Smooth muscle cell of bladder (primary cell): ENCODE results near the gene ZFP92. TPM values are rescaled to one million over a fixed set of nuclear protein-coding genes. Genes with fewer than 3 reads are reported as not detected.

Experiments used
- total RNA-seq: library from RNA; depleted of rRNA; stranded (reverse); fragments of >200 nt; gene quantifications from 2 replicates; pipeline ENCODE4 v1.2.3, GENCODE V29; 2014

Gene ZFP92
- 0.14 and 0.28 TPM in 2 replicates for total RNA-seq

GRCh38 chrX:153411255-153411987 is at the start of gene ZFP92:
ZFP92 (plus strand) TSS chrX:153411472; CDS start chrX:153418323, 6,851 bp downstream.

GRCh38 chrX:153401133-153401764 is 10.0 kb upstream of the ZFP92 start, which contains the start of gene PNMA6E:
PNMA6E (minus strand) TSS chrX:153401350; CDS start chrX:153398849, 2,501 bp downstream.

GRCh38 chrX:153445856-153446635 is 34.8 kb downstream of the ZFP92 start, which contains the start of gene TREX2:
TREX2 (minus strand) TSS chrX:153446056; CDS start chrX:153445430, 626 bp downstream.

Other genes starting within 250 kb of the ZFP92 start
- gene MAGEA1, start 232.2 kb upstream of the ZFP92 start, total RNA-seq: 0.14 TPM in 1 of 2 replicates, not detected in the other
- gene PNMA6F, start 89.7 kb upstream of the ZFP92 start, total RNA-seq: not detected in 2 replicates
- gene ZNF275, start 77.3 kb upstream of the ZFP92 start, total RNA-seq: 5.8 and 7.1 TPM in 2 replicates
- gene PNMA6E, start 10.1 kb upstream of the ZFP92 start, total RNA-seq: not detected in 2 replicates
- gene TREX2, start 34.6 kb downstream of the ZFP92 start, total RNA-seq: 1.4 and 1.8 TPM in 2 replicates
- 7.5 and 8.8 TPM in 2 replicates for gene HAUS7, start 59.1 kb downstream of the ZFP92 start, total RNA-seq
- 2.0 and 9.0 TPM in 2 replicates for gene BGN, start 83.5 kb downstream of the ZFP92 start, total RNA-seq
- gene ATP2B3, start 106.2 kb downstream of the ZFP92 start, total RNA-seq: under 0.01 TPM in 1 of 2 replicates, not detected in the other
- gene CCNQ, start 187.7 kb downstream of the ZFP92 start, total RNA-seq: 33.7 and 40.0 TPM in 2 replicates
- not detected in 2 replicates for gene DUSP9, start 235.7 kb downstream of the ZFP92 start, total RNA-seq